HG03457 (cell line): ENCODE measurements around the gene PPM1M.

Experiments
- ATAC-seq: cut with Tn5 transposase; IDR thresholded peaks from one replicate; pipeline ENCODE4 v1.9.1; 2021; ENCODE audit warnings: moderate number of reproducible peaks; ENCODE audit not compliant: unreplicated experiment

The PPM1M gene

DNA sequence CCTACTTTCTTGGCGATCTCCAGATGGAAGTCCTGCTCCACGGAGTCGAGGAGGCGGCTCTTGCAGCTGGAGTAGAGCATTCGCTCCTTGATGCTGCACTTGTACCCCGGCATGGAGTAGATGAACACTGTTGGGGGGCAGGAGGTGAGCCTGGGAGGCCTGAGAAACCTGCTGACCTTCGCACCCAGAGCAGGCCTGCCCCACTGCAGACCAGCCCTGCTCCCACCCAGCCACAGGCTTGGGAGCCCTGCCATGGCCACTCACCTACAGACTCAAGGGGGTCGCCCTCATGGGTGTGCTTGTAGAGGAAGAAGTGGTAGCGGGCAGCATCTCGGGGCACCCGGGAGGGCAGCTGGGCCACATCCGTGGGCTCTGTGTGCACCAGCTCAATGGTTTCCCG lies 15.9 kb upstream of the PPM1M start:
- ATAC-seq: no peak

DNA sequence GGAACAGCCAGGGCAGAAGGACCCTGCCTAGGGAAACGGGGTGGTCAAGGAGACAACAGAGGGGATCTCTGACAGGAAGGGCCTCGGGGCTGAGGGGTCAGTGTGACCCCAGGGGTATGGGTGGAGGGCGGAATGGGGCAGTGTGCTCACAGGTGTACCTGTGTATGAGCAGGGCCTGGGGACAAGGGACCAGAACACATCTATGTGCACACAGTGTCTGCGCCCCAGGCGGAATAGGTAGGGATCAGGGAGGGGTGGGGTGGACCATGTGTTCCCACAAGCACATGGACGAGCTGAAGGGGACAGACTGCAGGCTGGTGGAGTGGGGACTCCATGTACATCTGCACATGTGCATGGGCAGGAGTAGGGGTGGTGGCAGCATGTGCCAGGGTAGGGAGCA lies 15.1 kb upstream of the PPM1M start:
- no peak for ATAC-seq

DNA sequence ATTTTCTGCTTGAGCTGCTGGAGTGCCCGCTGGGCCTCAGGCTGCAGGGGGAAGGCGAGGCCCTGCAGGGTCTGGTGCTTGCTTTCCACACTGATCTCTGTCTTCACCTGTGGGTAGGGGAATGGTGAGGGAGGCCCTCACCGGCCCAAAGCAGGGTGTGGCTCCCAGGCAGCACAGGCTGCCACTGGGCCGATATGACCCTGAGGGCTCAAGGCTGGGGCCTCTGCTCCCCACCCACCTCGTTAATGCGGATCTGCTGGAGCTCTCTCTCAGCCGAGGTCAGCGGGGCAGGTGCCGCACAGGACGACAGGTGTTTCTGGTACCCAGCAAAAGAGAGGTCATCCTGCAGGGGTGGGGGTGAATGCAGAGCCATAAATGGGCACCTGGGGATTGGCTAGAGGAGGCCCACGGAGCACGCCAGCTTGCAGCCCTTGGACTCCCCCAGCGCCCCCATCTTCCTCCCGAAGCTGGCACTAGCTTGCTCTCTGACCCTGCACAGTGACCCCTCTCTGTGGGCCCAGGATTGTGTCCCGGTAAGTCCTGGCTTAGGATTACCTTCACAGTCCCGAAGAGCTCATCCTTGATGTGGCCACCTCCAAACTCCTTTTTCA lies 14.6 kb upstream of the PPM1M start:
- ATAC-seq: no peak

DNA sequence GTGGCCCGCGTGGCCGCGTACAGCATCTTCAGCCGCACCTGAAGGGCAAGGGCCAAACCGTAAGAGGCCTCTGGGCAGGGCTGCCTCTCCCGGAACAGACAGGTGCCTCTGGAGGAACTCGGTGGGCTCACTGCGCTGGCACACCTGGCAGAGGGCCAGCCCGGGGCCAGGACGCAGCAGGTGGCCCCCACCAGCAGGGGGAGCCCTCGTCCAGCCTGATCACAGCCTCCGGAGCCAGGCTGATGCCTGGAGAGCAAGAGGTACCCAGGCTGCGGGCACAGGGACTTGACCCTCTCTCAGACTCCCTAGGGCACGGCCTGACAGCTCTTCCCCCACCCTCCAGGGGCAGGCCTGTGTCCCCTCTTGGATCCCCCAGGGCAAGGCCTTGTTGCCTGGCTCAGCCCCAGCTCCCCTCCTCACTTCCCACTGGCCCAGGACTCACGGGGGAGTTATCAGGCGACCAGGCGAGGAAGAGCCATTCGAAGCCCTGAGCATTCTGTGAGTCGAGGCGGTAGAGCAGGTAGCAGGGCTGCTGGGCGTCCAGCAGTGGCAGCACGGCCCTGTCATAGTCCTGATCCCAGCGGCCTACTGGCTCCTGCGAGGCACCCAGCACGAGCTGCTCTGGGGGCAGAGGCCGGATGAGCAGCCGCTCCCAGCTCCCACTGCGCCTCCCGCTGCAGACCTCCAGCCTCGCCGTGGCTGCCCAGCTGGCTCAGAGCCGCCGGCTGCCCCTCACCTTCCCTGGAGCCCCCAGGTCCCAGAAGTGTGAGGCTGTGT lies 13.9 kb upstream of the PPM1M start:
- no peak for ATAC-seq

DNA sequence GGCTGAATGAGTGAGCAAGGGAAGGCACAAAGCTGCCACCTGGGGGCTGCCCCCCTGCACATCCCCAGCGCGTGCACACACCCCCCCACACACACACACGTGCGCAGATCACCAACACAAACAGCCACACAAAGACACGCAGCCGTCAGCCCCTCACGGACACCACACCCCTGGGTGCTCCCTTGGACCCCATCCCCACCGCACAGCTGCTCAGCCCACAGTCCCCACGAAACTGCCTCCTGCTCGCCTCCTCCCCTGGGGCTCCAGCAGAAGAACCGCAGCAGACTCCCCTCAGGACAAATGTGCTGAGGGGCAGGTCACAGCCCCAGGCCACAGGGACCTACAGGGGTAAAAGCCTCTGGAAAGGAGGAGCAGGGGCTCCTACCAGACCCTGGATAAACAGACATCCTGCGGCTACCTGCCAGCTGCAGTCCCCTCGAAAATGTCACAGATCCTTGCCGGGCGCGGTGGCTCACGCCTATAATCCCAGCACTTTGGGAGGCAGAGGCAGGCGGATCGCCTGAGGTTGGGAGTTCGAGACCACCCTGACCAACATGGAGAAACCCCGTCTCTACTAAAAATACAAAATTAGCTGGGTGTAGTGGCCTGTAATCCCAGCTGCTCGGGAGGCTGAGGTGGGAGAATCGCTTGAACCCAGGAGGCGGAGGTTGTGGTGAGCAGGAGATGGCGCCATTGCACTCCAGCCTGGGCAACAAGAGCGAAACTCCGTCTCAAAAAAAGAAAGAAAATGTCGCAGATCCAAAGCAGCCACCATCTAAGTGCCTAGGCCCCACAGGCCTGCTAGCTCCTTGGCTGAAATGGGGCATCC lies 13.1 kb upstream of the PPM1M start:
- ATAC-seq: no peak

DNA sequence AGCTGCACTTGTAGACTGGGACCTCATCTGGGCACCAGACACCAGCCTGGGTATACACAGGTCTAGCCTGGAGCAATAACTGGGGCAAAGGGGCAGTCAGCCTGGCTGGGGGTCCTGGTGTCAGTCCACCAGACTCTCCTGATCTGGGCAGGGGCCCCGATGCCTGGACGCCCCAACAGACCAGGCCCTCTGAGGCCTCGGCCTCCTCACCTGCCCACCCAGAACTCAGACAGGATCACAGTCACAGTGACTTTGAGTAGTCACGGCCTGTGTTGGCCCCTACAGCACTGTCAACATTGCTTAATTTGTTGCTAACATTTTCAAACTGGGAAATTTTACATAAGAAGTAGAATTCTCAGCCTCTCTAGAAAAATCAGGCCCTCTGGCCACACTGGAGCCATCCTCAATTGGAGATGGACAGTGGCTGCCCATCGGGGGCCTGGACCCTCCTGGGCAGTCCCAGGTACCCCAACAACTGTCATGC lies 12.4 kb upstream of the PPM1M start:
- no peak for ATAC-seq

DNA sequence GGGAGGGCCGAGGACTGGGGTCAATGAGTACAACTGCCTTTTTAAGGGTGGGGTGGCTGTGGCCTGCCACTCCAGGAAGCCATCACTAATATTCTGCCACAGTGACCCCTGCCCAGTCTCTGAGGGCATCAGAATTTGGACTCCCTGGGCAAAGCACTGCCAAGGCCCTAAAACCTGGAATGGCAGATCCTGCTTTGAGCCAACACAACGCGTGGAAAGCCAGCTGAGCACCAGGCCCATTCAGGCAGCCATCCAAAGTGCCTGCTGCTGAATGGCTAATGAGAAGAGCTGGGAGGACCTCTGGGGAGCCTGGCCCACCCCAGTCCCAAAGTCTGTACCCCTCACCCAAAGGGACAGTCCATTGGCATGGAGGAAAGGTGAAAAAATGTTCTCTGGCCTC lies 11.6 kb upstream of the PPM1M start:
- ATAC-seq: no peak

DNA sequence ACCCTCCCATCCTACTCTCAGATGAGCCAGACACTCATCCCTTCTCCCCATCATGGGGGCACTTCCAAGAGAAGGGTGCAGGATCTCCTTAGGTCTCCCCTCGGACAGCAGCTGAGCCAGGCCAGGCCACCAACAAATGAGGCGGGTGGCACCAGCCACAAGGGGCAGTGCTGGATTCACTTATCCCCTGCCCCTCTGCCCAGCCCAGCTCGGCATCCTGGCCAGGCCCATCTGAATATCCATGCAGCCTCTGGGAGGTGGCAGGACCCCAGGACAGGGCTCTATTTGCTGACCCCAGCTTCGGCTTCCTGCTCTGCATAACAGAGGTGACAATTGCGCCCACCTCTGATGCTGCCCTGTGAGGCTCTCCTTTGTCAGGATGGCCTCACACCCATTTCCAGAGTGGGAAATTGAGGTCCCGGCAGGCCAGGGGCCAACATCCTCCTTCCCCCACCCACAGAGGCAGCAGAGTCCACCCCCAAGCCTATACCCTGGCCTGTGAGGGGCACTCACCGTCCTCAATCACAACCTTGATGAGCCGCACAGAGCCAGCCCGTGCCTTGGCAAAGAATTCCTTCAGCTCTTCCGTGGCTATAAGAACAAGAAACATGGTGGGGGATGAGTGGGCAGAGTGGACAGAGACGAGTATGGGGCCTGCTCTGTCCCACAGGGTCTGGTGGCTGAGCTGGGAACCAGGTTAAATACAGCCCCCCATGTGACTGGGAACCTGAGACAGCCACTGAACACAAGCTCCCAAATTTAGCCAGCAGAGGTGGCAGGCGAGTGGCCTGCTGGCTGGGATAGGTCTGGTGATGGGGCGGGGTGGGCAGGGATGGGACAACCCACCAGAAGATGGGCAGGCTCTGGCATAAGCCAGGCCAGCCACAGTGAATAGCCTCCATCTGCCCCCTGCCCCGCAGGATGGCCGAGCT lies 10.8 kb upstream of the PPM1M start:
- no peak for ATAC-seq

DNA sequence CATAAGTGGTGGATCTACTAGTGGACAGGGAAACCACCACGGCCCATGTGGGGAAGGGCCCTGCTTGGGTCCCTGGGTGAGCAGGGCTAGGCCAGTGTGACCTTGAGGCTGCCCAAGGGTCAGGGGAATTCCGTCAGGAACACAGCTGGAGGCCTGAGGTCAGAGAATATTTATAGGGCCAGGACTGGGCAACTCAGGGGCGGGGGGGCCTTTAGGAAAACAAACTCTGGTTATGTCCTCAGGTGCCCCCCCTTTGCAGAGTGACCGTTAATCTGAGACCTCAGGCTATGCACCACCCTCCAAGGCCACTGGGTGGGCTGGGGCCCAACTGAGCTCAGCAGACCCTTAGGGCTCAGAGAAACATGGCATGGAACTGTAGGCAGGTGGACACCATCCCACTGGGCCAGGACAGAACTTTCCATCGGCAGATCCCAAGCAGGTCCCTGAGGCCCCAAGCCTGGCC lies 9.1 kb upstream of the PPM1M start:
- no peak for ATAC-seq

DNA sequence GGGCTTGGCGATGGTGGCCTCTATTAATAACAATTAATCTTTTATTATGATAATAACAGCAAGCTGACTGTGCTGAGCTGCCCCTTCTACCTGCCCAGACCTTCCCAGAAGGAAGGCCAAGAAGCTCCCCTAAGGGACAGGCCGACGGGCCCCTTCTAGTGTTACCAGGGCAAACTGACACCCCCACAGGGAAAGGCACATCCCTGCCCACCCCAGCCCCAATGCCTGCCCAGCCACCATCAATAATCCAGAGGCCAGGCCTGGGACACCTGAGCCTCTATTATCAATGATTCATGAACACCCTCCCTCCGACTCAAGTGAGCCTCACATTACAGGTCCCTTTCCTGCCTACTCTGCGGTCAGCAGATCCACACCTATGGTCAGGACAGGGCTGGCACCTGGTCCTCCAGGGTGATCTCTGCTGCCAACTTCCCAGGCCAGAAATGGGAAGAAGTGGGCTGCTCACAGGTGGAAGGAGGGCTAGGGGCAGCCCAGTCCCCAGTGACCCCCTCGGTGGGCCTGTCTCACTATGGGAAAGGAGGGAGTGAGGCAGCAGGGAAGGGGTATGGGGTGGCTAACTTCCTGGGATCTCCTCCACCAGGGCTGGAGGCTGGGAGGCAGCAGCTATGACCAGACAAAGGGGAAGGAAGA lies 8.4 kb upstream of the PPM1M start:
- ATAC-seq: no peak

DNA sequence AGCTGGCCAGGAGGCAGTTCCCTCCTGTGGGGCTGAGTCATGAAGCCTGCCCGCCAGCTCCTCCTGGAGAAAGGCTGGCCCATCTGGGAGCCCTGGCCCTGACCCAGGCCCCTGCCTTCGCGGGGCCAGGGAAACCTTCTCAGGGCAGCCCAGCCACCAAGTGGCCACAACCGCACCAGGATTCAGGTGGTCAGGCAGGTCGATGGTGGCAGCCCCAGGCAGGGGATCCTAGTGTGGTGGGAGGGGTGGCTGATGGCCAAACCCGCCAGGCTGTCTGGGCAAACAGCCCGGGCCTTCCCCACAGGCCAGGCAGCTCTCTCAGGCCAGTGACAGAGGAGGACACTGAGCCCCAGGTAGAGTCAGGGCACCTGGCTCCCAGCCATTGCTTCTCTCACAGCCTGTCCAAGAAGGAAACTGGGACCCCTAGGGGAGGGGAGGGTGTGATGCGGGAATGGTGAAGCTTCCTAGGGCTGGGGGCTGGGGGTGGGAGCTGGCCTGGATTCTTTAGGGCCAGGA lies 7.8 kb upstream of the PPM1M start:
- ATAC-seq: no peak

DNA sequence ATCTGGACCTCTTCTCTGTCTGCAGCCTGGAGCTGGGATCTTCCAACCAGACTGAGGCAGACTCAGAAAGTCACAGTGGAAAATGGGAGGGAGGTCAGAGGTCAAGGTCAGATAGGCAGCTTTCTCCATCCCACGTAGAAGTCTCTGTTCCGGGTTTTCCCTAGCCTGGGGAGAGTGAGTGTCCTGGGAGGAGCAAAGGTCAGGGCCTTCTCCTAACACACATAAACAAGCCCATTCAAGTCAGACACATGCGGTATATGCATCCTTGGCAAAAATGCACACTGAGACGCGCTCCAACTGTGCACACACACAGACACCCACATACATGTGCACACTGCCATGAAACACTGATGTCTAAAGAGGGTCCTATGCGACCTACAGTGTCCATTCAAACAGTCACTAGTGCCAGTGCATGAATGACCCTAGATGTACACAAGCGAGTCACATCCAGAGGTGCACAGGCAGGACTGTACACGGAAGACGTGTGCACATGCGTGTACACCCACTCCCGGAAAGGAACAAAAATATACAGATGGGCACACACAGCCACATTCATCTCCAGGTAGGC lies 7.3 kb upstream of the PPM1M start:
- ATAC-seq: no peak

DNA sequence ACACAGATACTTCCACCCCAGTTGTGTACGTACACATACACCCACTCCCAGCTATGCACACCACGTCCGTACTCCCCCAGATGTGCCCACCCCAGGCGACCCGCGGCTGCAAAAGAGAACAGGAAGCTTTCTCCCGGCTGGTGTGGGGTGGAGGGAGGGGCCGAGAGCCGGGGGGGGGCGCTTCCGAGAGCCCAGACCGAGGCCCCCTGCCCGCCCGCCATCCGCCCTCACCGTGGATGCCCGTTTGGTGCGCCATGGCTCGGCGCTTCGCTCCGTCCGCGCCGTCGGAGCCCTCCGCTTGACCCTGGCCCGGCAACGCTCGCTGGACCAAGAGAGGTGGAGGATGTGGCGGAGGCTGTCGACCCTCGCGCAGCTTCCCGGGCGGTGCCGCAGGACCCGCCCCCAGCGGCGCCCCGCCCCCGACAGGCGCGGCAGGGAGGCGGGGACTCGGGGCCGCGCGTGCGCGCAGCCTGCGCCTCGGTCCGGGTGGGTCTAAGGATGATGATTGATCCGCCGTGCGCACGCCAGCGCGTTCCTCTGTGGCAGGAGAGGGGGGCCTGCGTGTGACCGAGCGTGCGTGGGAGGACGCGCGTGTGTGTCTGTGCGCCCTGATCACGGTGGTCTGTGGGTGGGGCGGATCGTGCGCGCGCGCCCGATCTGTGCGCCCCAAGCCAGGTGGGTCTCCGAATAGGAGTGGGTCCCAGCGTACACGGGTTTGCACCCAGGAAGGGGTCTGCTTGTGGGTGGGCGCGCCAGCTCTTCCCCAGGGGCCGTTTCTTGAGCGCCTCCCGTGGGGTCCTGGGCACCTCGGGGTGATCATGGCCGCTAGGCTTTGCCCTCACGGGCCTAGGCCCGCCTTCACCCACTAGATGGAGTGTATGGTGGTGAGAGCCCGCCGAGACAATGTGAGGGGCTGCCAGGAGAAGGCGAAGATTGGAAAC lies 6.5 kb upstream of the PPM1M start, which contains the start of gene TWF2:
TWF2 (minus strand) TSS at position 398 of the 941 bp plus-strand sequence; CDS start at position 256, 142 bp downstream.
- ATAC-seq: peak; percentile 60

DNA sequence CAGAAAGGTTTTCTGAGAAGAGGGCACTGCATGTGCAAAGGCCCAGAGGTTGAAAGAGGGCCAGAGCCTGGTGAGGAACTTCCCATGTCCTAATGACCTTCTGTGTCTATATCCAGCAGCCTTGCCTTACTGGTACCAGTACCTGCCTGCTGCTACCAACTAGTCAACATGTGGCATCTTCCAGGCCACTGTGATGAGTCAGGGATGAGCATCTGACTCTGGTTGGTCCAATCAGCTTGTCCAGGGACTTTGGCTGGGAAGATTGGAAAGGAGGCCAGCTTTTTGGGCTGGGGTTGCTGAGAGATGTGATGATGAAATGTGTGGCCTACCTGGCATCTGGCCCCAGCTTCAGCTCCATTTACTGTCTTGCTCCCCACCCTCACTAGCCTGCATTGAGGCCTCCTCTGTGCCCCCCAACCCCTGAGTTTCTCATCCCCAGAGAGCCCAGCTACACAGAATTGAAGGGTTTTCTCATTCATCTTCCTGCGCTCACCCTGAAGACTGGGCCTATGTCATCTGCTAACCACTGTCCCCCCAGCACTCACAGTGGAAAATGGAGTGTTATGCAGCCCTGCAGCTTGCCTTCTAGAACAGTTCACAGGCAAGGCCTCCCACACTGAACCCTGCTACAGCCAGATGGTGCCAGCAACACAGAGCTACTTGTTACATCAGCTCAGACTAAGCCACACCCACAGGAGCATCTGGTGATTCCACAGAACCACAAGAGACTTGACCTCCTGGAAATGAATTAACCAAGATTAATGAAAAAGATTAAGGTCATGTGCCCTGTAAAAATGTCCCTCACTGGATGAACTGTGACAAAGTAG lies 5.3 kb upstream of the PPM1M start:
- no peak for ATAC-seq

DNA sequence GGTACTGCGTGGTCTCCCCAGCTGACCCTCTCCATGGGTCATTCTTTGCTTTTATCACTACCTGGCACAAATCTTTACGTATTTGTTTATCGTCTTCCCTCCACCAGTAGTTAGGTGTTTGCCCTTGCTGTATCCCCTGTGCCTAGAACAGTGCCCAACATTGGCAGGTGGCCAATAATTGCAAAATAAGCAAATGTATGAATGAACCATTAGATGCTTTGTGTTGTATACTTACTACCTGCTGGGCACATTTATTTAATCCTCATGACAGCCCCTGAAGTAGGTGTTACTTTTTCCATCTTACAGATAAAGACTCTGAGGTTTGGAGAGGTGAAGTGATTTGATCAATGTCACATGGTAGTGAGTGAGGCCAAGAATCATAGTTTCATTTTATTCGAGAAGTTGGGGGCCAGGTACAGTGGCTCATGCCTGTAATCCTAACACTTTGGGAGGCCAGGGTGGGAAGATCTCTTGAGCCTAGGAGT lies 4.6 kb upstream of the PPM1M start:
- no peak for ATAC-seq

DNA sequence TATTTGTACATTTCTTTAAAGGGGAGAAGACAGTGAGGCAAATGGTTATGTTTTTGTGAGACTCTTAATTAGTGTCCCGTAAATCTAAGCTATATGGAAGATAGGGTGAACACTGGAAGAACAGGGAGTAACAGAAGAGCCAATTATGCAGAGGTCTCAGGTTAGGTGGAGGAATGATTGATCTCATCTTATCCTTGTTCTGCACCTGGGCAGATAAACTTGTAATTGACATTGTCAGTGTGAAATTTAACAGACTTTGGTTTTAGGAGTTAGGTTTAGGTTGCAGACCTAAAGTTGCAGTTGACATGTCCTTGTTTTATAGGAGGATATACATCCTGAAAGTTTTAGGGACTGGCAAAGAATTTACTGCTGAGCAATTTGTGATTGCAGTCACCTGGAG lies 3.5 kb upstream of the PPM1M start:
- no peak for ATAC-seq
